Bronchial epithelial cell (primary cell): ENCODE data around the gene DYNC2H1. TPM values are rescaled to one million over a fixed set of nuclear protein-coding genes. Genes with fewer than 3 reads are reported as not detected.
A peak's percentile ranks its signal among the peaks of the same experiment; 100 is the strongest.

ENCODE experiments used
- DNase-seq: peaks from one replicate; pipeline ENCODE4 v3.0.0-alpha.2; 2010; ENCODE audit warnings: low read depth
- FAIRE-seq: peaks from 2 replicates; lab custom pipeline; 2011; peaks lifted over from hg19 to GRCh38; lab: Jason Lieb, UNC
- H3K27me3 ChIP-seq: 2 replicates; pipeline ENCODE4 v1.5.1; 2011; ENCODE audit warnings: low read length; ENCODE audit not compliant: control insufficient read depth, insufficient read depth
- H3K36me3 ChIP-seq: 2 replicates; pipeline ENCODE4 v1.5.1; 2011; ENCODE audit warnings: low read length; ENCODE audit not compliant: control insufficient read depth, insufficient read depth
- H3K4me3 ChIP-seq: 2 replicates; pipeline ENCODE4 v1.5.1; 2011; ENCODE audit warnings: mild to moderate bottlenecking, low read depth, low read length, control low read depth
- total RNA-seq: library from RNA; depleted of rRNA; stranded (reverse); fragments of >200 nt; gene quantifications from 2 replicates; pipeline ENCODE4 v1.2.1, GENCODE V29; 2014
- TF ChIP-seq, protein P1 (sequence below): IDR thresholded peaks from 2 replicates; pipeline ENCODE4 v1.5.1; 2011; ENCODE audit warnings: mild to moderate bottlenecking, moderate library complexity, low read length, control low read depth, inconsistent platforms; ENCODE audit not compliant: insufficient read depth, severe bottlenecking

The DYNC2H1 gene
- total RNA-seq, 1 donor from 2014 or later: 11.6 TPM

DNA sequence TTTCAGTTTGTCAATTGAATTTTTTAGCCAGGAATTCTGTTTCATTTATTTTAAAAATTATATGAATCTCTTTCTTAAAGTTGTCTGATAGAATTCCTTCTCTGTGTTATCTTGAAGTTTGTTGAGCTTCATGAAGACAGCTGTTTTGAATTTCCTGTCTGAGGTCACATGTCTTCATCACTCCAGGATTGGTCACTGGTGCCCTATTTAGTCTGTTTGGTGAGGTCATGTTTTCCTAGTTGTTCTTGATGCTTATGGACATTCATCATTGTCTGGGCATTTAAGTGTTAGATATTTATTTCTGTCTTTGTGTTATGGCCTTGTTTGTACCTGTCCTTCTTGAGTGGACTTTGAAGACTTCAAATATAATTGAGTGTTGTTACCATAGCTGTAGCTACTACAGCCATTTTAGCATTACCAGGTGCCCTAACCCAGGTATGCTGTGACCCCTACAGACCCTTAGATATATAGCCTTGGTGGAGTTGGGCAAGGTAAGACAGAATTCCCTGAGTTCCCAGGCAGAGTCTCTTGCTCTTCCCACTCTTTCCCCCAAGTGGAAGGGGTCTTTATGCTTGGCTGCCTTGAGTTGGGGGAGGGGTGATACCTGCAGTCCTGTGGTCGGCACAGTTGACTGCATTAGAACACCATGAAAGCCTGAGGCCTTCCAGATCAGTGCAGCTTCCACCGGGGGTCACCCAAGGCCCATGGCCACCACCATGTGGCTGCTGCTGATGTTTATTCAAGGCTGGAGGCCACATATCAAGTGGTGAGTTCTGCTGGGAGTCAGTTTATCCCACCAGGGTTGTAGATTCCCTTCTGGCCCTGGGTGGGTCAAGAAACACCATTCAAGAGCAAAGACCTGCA lies 229.6 kb downstream of the DYNC2H1 start:
- TF ChIP-seq, protein P1, sequence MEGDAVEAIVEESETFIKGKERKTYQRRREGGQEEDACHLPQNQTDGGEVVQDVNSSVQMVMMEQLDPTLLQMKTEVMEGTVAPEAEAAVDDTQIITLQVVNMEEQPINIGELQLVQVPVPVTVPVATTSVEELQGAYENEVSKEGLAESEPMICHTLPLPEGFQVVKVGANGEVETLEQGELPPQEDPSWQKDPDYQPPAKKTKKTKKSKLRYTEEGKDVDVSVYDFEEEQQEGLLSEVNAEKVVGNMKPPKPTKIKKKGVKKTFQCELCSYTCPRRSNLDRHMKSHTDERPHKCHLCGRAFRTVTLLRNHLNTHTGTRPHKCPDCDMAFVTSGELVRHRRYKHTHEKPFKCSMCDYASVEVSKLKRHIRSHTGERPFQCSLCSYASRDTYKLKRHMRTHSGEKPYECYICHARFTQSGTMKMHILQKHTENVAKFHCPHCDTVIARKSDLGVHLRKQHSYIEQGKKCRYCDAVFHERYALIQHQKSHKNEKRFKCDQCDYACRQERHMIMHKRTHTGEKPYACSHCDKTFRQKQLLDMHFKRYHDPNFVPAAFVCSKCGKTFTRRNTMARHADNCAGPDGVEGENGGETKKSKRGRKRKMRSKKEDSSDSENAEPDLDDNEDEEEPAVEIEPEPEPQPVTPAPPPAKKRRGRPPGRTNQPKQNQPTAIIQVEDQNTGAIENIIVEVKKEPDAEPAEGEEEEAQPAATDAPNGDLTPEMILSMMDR: peak; percentile 15
- no peaks in the 10 kb centered on the region for H3K36me3 ChIP-seq
- no peaks in the 10 kb centered on the region for H3K27me3 ChIP-seq
- peak; percentile 23 for FAIRE-seq
- no peak overlapping the region for H3K4me3 ChIP-seq
- DNase-seq: peak; percentile 19

DNA sequence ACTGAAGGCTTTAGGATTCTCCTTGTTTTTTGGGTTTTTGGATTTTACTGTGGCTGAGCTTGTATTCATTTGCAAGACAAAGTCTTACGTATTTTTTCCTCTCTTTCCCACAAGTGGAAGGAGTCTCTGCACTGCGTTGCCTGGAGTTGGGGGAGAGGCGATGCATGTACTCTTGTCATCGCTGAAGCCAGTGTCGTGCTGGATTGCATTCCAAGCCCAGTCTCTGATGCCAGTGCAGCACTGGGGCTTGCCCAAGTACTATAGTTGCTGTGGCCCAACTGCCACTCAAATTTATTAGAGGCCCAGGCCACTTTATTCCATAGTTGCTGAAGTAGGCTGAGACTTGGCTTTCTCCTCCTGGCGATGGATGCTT lies 230.2 kb downstream of the DYNC2H1 start:
- Histone ChIP-seq H3K36me3 (no peaks in the 10 kb centered on the region), H3K27me3 (no peaks in the 10 kb centered on the region), H3K4me3 (no peak overlapping the region)
- FAIRE-seq (no peak), DNase-seq (no peak)
- TF ChIP-seq, protein P1: no peak

DNA sequence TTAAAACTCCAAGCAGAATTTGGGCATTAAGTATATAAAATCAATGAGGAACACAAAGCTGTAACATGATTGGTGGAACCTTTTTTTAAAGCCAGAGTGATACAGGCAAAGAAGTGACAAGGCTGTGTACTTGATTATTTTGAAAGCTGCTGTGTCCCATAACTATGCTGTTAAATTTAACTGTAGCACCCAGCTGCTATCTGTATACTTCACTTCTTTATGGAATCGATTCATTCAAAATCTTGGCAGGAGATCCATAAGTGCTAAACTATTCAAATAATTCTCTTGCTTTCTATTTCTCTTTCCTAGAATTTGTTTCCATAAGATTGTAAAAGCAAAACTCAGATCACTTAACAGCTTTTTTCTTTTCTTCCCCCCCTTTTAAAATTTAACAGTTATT lies 231.7 kb downstream of the DYNC2H1 start:
- no peaks in the 10 kb centered on the region for H3K36me3 ChIP-seq
- TF ChIP-seq, protein P1: no peak
- H3K4me3 ChIP-seq: no peak overlapping the region
- no peak for FAIRE-seq
- DNase-seq: no peak
- H3K27me3 ChIP-seq: no peaks in the 10 kb centered on the region

DNA sequence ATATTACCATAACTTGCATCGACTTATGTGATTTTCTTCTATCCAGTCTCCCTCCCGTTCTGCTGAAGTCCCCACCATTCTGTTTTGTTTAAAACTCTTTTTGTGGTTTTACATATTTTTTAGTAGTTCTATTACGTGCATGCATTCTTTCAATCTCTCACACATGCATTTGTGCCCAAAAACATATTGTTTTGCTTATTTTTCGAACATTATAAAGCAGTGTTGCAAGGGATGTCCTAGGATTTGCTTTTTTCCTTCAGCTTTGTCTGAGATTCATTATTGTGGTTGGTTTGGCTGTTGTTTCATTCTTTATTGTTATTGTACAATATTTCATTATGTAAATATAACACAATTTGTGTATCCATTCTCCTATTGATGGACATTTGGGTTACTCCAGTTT lies 235.7 kb downstream of the DYNC2H1 start:
- H3K4me3 ChIP-seq: no peak overlapping the region
- no peak for FAIRE-seq
- TF ChIP-seq, protein P1: no peak
- no peaks in the 10 kb centered on the region for H3K27me3 ChIP-seq
- DNase-seq: no peak
- H3K36me3 ChIP-seq: no peaks in the 10 kb centered on the region

DNA sequence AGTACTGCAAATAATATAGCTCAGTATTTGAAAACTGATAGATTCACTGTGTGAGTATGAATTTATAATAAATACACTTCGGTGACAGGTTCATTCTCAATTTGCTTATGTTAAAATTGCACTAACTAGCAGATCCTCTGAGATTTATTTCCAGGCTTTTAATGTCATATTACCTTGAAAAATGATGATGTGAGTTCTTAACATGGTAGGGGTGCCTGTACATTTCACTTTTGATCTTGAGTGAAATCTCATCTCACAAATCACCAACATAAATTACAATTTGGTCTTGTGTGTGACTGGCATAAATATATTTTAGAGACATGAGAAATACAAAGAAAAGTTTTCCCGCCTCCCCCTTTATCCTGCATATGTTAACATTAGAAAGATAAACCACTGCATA lies 240.4 kb downstream of the DYNC2H1 start:
- TF ChIP-seq, protein P1: no peak
- no peak overlapping the region for H3K4me3 ChIP-seq
- H3K27me3 ChIP-seq: no peaks in the 10 kb centered on the region
- FAIRE-seq (no peak), DNase-seq (no peak)
- no peaks in the 10 kb centered on the region for H3K36me3 ChIP-seq
